Measurements from ENCODE around the gene TMED1.
A peak's percentile ranks its signal among the peaks of the same experiment; 100 is the strongest.

TMED1 gene

DNA sequence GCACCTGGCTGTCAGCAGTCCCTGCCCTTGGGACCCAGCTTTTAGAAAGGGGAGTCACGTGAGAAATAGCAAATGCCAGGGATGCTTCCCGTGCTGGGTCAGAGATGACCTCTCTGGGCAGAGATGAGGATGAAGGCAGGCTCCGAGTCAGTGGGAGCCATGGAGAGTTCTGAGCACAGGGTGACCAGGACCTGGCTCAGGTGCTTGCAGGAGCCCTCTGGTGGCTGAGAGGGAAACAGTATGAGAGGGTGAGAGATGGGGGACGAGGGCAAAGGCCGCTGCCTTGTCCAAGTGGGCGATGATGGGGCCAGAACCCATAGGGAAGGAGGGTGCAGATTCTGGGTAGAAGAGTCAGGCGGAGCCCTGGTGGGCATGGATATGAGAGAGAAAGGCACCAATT lies 15.8 kb downstream of the TMED1 start:
- peak; percentile 28 for TF ChIP-seq CTCF (IDR thresholded peaks at IDR 0.05; ENCODE audit: low read depth, low read length, missing control alignments)
- in situ Hi-C loops (cut with HindIII; ENCODE audit: low sequenced_read_pairs): no loop called here
- H3K4me3 ChIP-seq (ENCODE audit: low read depth, low read length): no peak overlapping the region
- DNase-seq (ENCODE audit: low read depth): no peak

GRCh38 chr19:10819124-10820060 lies 16.6 kb downstream of the TMED1 start:
- in situ Hi-C loops (cut with HindIII; ENCODE audit: low sequenced_read_pairs): no loop called here
- no peak overlapping the region for H3K4me3 ChIP-seq (ENCODE audit: low read depth, low read length)
- no peak for TF ChIP-seq CTCF (IDR thresholded peaks at IDR 0.05; ENCODE audit: low read depth, low read length, missing control alignments)
- no peak for DNase-seq (ENCODE audit: low read depth)

DNA sequence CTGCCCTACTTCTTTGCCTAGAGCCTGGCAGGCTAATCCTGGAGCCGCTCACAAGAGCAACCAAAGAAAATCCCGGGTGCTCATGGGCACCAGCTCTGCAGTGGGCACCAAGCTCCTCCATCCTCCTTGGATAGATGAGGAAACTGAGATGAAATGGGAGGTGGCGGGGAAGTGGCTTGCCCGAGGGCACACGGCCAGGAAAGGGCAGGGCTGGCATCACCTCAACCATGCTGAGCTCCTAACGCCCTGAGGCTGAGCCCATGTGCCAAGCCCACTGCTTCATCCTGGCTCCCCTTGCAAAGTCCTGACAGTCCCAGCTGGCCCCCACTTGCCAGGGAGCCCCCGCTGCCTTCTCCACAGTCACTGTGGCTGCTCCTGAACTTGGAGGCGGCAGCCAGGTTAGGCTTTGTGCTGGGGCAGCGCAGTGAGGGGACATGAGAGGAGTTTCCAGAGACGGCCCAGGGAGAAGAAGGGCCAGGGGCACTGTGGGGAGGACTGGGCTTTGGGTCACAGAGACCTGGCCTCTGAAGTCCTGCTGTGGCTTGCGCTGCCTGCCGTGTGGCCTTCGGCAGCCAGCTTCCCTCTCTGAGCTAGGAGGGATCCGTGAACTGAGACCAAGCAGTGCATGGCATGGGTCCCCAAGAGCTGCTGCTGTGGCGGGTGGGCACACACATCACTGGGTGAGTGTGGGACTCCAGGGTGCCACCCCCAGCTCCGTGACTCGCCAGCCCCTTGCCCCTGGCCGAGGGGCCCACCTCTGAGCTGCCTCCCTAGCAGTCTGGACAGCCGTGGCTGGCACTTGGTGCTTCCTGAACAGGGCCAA lies 17.5 kb downstream of the TMED1 start:
- in situ Hi-C loops (cut with HindIII; ENCODE audit: low sequenced_read_pairs): no loop called here
- no peak for TF ChIP-seq CTCF (IDR thresholded peaks at IDR 0.05; ENCODE audit: low read depth, low read length, missing control alignments)
- no peak overlapping the region for H3K4me3 ChIP-seq (ENCODE audit: low read depth, low read length)
- DNase-seq (ENCODE audit: low read depth): no peak

- in situ Hi-C loops (cut with HindIII; ENCODE audit: low sequenced_read_pairs): no loop called here
- no peak overlapping the region for H3K4me3 ChIP-seq (ENCODE audit: low read depth, low read length)
- TF ChIP-seq CTCF (IDR thresholded peaks at IDR 0.05; ENCODE audit: low read depth, low read length, missing control alignments): no peak
- DNase-seq (ENCODE audit: low read depth): peak; percentile 20
These were observed 18.5 kb downstream of the TMED1 start for GRCh38 chr19:10817291-10818038.

DNA sequence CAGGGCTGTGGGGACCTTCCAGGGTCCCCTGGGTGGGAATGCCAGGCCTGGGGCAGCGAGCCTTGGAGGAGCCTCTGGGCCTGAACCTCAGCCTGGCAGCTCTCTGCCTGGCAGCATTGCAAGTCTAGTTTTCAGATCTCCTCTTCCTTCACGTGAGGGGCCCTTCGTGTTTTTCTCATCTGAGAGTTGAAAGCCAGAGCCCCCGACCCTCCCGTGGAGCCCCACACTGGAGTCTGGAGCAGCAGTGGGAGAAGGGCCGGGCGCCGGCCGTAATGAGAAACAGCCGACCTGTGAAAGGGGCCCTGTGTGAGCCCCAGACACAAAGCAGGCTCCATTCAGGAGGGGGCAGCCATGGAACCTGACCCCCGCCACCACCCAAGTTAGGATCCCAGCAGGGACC lies 19.3 kb downstream of the TMED1 start:
- no peak for TF ChIP-seq CTCF (IDR thresholded peaks at IDR 0.05; ENCODE audit: low read depth, low read length, missing control alignments)
- no peak for DNase-seq (ENCODE audit: low read depth)
- in situ Hi-C loops (cut with HindIII; ENCODE audit: low sequenced_read_pairs): no loop called here
- H3K4me3 ChIP-seq (ENCODE audit: low read depth, low read length): no peak overlapping the region

Data from astrocyte of the cerebellum (primary cell).